ENCODE results near the gene VSTM2L. TPM values are rescaled to one million over a fixed set of nuclear protein-coding genes. Genes with fewer than 3 reads are reported as not detected.

The VSTM2L gene
- total and polyA plus RNA-seq, 2 of the 4 experiments (the other 2 are of a cell fraction), result 0.18 to 0.19 TPM

GRCh38 chr20:37954626-37955025 lies 51.7 kb downstream of the VSTM2L start:
- no peak overlapping the region; the same call in 1 of the 2 replicates for H3K18ac ChIP-seq (ENCODE audit: low read depth, low read length)
- WGBS, 2 experiments (ENCODE audit: extremely low coverage in 2 of 2, insufficient read length in 1 of 2), result no CpG with 5 or more reads among the region's 14 CpGs
- no peak overlapping the region for H4K91ac ChIP-seq (ENCODE audit: insufficient read depth, low read depth, low read length)
- H2AK9ac ChIP-seq (replicated peaks; ENCODE audit: low read depth, low read length, poor library complexity), result no peak overlapping the region
- H3K79me1 ChIP-seq (ENCODE audit: low read depth in 1 of 2, low read length in 2 of 2), result no peaks in the 10 kb centered on the region
- no TSS peak for BruUV-seq (replicated peaks)
- H3K4me2 ChIP-seq (ENCODE audit: low read depth, low read length), result no peak overlapping the region
- POLR2A ChIA-PET (ENCODE audit: unreplicated experiment), result no interaction called here
- H3K56ac ChIP-seq (ENCODE audit: extremely low read depth, insufficient read depth, low read length), result no peak overlapping the region
- no peak for TF ChIP-seq BHLHE40 (IDR thresholded peaks at IDR 0.05; ENCODE audit: low read depth, low read length)
- CTCF ChIA-PET, result no interaction called here
- no peak overlapping the region for H4K8ac ChIP-seq (ENCODE audit: low read depth in 2 of 2, low read length in 2 of 2)
- H3K4me1 ChIP-seq (ENCODE audit: control insufficient read depth, insufficient read depth, low read length), result peaks cover 9% of the 10 kb centered on the region; the same call in 1 of the 2 replicates
- H3K9me1 ChIP-seq (ENCODE audit: insufficient read depth, low read length), result no peaks in the 10 kb centered on the region
- H2BK20ac ChIP-seq (ENCODE audit: low read depth, low read length), result no peak overlapping the region
- DNase-seq (no peak), ATAC-seq (ENCODE audit: low read depth) (no peak)
- in situ Hi-C loops (cut with MboI; ENCODE audit: low sequenced_read_pairs), result no loop called here
- no peak overlapping the region for H3K27ac ChIP-seq (ENCODE audit: insufficient read depth, low read length)
- H3K36me3 ChIP-seq (ENCODE audit: control insufficient read depth, insufficient read depth, low read length), result no peaks in the 10 kb centered on the region
- H4K20me1 ChIP-seq (ENCODE audit: insufficient read depth, low read length), result no peaks in the 10 kb centered on the region
- H3K4me3 ChIP-seq (ENCODE audit: insufficient read depth, low read depth, low read length), result no peak overlapping the region
- H3K4ac ChIP-seq (ENCODE audit: low read depth, low read length), result no peak overlapping the region
- intact Hi-C loops (cut with micrococcal nuclease), result no loop called here
- peaks cover 19% of the 10 kb centered on the region for H3K27me3 ChIP-seq (ENCODE audit: control insufficient read depth, insufficient read depth, low read length)
- no peak overlapping the region for H3K23ac ChIP-seq (ENCODE audit: low read depth, low read length)
- no peak overlapping the region for H2BK120ac ChIP-seq (ENCODE audit: low read depth, low read length)
- H3K9me3 ChIP-seq (ENCODE audit: control insufficient read depth, insufficient read depth, low read length), result no peaks in the 10 kb centered on the region
- no peak overlapping the region for H2AFZ ChIP-seq (replicated peaks; ENCODE audit: low read length, poor library complexity)
- no peak overlapping the region for H2BK15ac ChIP-seq (ENCODE audit: low read depth, low read length)
- H4K5ac ChIP-seq (ENCODE audit: low read depth, low read length), result no peak overlapping the region
- H2AK5ac ChIP-seq (ENCODE audit: low read depth, low read length), result no peak overlapping the region
- H3K14ac ChIP-seq (replicated peaks; ENCODE audit: low read depth, low read length), result no peak overlapping the region
- no peak overlapping the region for H2BK5ac ChIP-seq (ENCODE audit: low read depth, low read length, poor library complexity, severe bottlenecking)
- dilution Hi-C loops (cut with HindIII; ENCODE audit: low sequenced_read_pairs, unreplicated experiment), result no loop called here
- H3K9ac ChIP-seq (ENCODE audit: low read depth, low read length), result no peak overlapping the region
